ENCODE measurements around the gene SYT5. TPM values are rescaled to one million over a fixed set of nuclear protein-coding genes. Genes with fewer than 3 reads are reported as not detected.

Gene SYT5
- total and polyA plus RNA-seq, 9 of the 15 experiments (the other 6 are each of a cell fraction or from before 2014, with no cell fraction given) = 1.3 to 20.9 (median 8.8) TPM

- TF ChIP-seq GTF3C2 (IDR thresholded peaks at IDR 0.05; ENCODE audit: borderline replicate concordance, extremely low read depth, insufficient read length) = no peak
- TF ChIP-seq SIX5 (IDR thresholded peaks at IDR 0.05; ENCODE audit: borderline replicate concordance in 1 of 2, insufficient read depth in 1 of 2, low read depth in 1 of 2, low read length in 2 of 2) = peak in 1 of 2 experiments; percentile 28; a peak in 1 of 4 replicates
- TF ChIP-seq MYNN (IDR thresholded peaks at IDR 0.05) = no peak
- no peak for TF ChIP-seq MYNN (CRISPR knock-in tag; IDR thresholded peaks at IDR 0.05)
- TF ChIP-seq ZBTB34 (CRISPR knock-in tag; IDR thresholded peaks at IDR 0.05) = no peak
- no peak for TF ChIP-seq ZNF511 (CRISPR knock-in tag; IDR thresholded peaks at IDR 0.05)
- TF ChIP-seq HMG20B (CRISPR knock-in tag; IDR thresholded peaks at IDR 0.05) = no peak
- no peak for TF ChIP-seq HDAC8 (tag; IDR thresholded peaks at IDR 0.05)
- no peak for TF ChIP-seq POLR2AphosphoS5 (IDR thresholded peaks at IDR 0.05; ENCODE audit: control insufficient read depth, insufficient read depth, low read depth, low read length)
- TF ChIP-seq PHB (CRISPR knock-in tag; IDR thresholded peaks at IDR 0.05) = no peak
- no peak for TF ChIP-seq NR1H2 (CRISPR knock-in tag; IDR thresholded peaks at IDR 0.05)
- TF ChIP-seq PHF20 (IDR thresholded peaks at IDR 0.05; ENCODE audit: partially characterized antibody) = no peak
- TF ChIP-seq ZNF696 (CRISPR knock-in tag; conservative IDR thresholded peaks at IDR 0.05) = no peak
- no peak for TF ChIP-seq PCBP1 (IDR thresholded peaks at IDR 0.05; ENCODE audit: low read depth, low read length, poor library complexity, severe bottlenecking)
- TF ChIP-seq ZNF408 (CRISPR knock-in tag; IDR thresholded peaks at IDR 0.05; ENCODE audit: low read depth) = no peak
- TF ChIP-seq OTX1 (CRISPR knock-in tag; IDR thresholded peaks at IDR 0.05) = 0 out of 2 replicates have a peak, but pooled peaks have one; percentile 52
- no peak for TF ChIP-seq FOXP1 (CRISPR knock-in tag; IDR thresholded peaks at IDR 0.05)
- no peak for TF ChIP-seq MECOM (CRISPR knock-in tag; IDR thresholded peaks at IDR 0.05)
- TF ChIP-seq, protein P1, sequence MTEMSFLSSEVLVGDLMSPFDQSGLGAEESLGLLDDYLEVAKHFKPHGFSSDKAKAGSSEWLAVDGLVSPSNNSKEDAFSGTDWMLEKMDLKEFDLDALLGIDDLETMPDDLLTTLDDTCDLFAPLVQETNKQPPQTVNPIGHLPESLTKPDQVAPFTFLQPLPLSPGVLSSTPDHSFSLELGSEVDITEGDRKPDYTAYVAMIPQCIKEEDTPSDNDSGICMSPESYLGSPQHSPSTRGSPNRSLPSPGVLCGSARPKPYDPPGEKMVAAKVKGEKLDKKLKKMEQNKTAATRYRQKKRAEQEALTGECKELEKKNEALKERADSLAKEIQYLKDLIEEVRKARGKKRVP (CRISPR knock-in tag; IDR thresholded peaks at IDR 0.05) = no peak
- TF ChIP-seq HDGF (IDR thresholded peaks at IDR 0.05) = no peak
- TF ChIP-seq TCF3 (CRISPR knock-in tag; IDR thresholded peaks at IDR 0.05) = no peak
- TF ChIP-seq, protein P2, sequence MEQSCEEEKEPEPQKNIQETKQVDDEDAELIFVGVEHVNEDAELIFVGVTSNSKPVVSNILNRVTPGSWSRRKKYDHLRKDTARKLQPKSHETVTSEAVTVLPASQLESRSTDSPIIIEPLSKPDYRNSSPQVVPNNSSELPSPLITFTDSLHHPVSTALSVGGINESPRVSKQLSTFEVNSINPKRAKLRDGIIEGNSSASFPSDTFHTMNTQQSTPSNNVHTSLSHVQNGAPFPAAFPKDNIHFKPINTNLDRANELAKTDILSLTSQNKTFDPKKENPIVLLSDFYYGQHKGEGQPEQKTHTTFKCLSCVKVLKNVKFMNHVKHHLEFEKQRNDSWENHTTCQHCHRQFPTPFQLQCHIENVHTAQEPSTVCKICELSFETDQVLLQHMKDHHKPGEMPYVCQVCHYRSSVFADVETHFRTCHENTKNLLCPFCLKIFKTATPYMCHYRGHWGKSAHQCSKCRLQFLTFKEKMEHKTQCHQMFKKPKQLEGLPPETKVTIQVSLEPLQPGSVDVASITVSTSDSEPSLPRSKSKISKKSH (CRISPR knock-in tag; IDR thresholded peaks at IDR 0.05) = no peak
These were observed 13.4 kb downstream of the SYT5 start, which contains the start of gene DNAAF3 (continued) for GRCh38 chr19:55166530-55167268.
